Tibial nerve (tissue), 4 donors: ENCODE data around the gene NEO1. TPM values are rescaled to one million over a fixed set of nuclear protein-coding genes. Genes with fewer than 3 reads are reported as not detected.
A peak's percentile ranks its signal among the peaks of the same experiment; 100 is the strongest.

Experiments
- DNase-seq, 2 donors: peaks; one replicate each; pipeline ENCODE4 v3.0.0-alpha.2; 2019; ENCODE audit warnings: low spot score in 2 of 2
- H3K27ac ChIP-seq, 4 donors: fragments of 200-600 bp; sonication (generic) in 3 of 4; one replicate each; pipeline ENCODE4 v1.5.1; 2017 to 2019; ENCODE audit warnings: mild to moderate bottlenecking in 1 of 4
- H3K27me3 ChIP-seq, 2 donors: fragments of 200-600 bp; sonication (generic) in 1 of 2; one replicate each; pipeline versions ENCODE4 v1.5.1 to v1.6.0; 2017 to 2019
- H3K36me3 ChIP-seq, 3 donors: fragments of 200-600 bp; sonication (generic); one replicate each; pipeline ENCODE4 v1.5.1; 2018 to 2019
- H3K4me1 ChIP-seq, 4 donors: fragments of 200-600 bp; sonication (generic) in 3 of 4; one replicate each; pipeline ENCODE4 v1.5.1; 2017 to 2019
- H3K4me3 ChIP-seq, 4 donors: fragments of 200-600 bp; sonication (generic) in 3 of 4; one replicate each; pipeline ENCODE4 v1.5.1; 2017 to 2019; ENCODE audit warnings: mild to moderate bottlenecking in 1 of 4, moderate library complexity in 1 of 4
- H3K9me3 ChIP-seq, 4 donors: fragments of 200-600 bp; sonication (generic) in 3 of 4; one replicate each; pipeline ENCODE4 v1.5.1; 2017 to 2019
- EP300 ChIP-seq, 2 donors: sonication (generic); formaldehyde crosslinking; IDR thresholded peaks; one replicate each; pipeline ENCODE4 v1.6.1; 2017; ENCODE audit warnings: antibody characterized with exemption in 2 of 2, mild to moderate bottlenecking in 1 of 2
- POLR2A ChIP-seq, 2 donors: fragments of 450-650 bp; IDR thresholded peaks; one replicate each; pipeline ENCODE4 v1.6.1; 2017; ENCODE audit warnings: antibody characterized with exemption in 2 of 2, mild to moderate bottlenecking in 2 of 2, moderate library complexity in 2 of 2
- WGBS, 2 donors: methylation state at CpG; one replicate each; pipeline ENCODE4 v1.1.5; 2018; 5-methylcytosine and 5-hydroxymethylcytosine counted together
- total RNA-seq, 4 donors: library from RNA; depleted of rRNA; stranded (reverse); fragments of >200 nt; gene quantifications; one replicate each; pipeline ENCODE4 v1.1.0, GENCODE V29; 2016
- TF ChIP-seq, protein P1 (sequence below), 5 experiments: fragments of 200-600 bp in 3 of 5; fragments of 450-650 bp in 2 of 5; sonication (generic) in 3 of 5; IDR thresholded peaks; one replicate each; pipeline ENCODE4 v1.5.1; 2016 to 2019; ENCODE audit warnings: antibody characterized with exemption in 5 of 5, mild to moderate bottlenecking in 3 of 5, moderate library complexity in 2 of 5

Gene NEO1
- total RNA-seq, 4 donors from 2014 or later: 18.6 to 48.3 (median 41.4) TPM

DNA sequence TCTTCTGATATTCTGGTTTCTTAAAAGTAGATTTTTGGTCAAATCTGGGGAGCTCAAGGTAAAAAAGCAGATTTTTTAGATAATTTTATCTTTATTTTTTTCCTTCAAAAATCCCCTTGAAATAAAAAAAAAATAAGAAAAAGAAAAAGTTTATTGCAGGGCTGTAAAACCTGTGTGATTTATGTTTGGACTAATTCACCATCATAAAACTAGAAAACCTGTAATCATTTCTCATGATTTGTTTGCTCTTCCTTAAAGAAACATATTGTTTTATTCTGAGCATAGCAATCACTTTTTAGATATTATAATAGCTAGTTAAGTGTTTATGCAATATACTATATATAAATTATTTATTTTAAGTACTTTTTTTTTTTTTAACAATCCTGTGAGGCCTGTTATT is 68.0 kb downstream of the NEO1 start:
- H3K27ac ChIP-seq: no peak overlapping the region
- peaks cover 0 to 25% (median 0%) of the 10 kb centered on the region in 3 donors for H3K36me3 ChIP-seq
- no peak overlapping the region for H3K4me3 ChIP-seq
- no peaks in the 10 kb centered on the region for H3K27me3 ChIP-seq
- H3K4me1 ChIP-seq: no peaks in the 10 kb centered on the region
- H3K9me3 ChIP-seq: no peaks in the 10 kb centered on the region
- no peak for TF ChIP-seq POLR2A (IDR thresholded peaks at IDR 0.05)
- no peak for TF ChIP-seq EP300 (IDR thresholded peaks at IDR 0.05)
- TF ChIP-seq, protein P1, sequence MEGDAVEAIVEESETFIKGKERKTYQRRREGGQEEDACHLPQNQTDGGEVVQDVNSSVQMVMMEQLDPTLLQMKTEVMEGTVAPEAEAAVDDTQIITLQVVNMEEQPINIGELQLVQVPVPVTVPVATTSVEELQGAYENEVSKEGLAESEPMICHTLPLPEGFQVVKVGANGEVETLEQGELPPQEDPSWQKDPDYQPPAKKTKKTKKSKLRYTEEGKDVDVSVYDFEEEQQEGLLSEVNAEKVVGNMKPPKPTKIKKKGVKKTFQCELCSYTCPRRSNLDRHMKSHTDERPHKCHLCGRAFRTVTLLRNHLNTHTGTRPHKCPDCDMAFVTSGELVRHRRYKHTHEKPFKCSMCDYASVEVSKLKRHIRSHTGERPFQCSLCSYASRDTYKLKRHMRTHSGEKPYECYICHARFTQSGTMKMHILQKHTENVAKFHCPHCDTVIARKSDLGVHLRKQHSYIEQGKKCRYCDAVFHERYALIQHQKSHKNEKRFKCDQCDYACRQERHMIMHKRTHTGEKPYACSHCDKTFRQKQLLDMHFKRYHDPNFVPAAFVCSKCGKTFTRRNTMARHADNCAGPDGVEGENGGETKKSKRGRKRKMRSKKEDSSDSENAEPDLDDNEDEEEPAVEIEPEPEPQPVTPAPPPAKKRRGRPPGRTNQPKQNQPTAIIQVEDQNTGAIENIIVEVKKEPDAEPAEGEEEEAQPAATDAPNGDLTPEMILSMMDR (IDR thresholded peaks at IDR 0.05): no peak
- no peak for DNase-seq

GRCh38 chr15:73125219-73125618 is 73.0 kb downstream of the NEO1 start:
- no peaks in the 10 kb centered on the region for H3K9me3 ChIP-seq
- 83 to 88% methylated on average over 2 of the region's 2 CpGs for WGBS, 2 donors

DNA sequence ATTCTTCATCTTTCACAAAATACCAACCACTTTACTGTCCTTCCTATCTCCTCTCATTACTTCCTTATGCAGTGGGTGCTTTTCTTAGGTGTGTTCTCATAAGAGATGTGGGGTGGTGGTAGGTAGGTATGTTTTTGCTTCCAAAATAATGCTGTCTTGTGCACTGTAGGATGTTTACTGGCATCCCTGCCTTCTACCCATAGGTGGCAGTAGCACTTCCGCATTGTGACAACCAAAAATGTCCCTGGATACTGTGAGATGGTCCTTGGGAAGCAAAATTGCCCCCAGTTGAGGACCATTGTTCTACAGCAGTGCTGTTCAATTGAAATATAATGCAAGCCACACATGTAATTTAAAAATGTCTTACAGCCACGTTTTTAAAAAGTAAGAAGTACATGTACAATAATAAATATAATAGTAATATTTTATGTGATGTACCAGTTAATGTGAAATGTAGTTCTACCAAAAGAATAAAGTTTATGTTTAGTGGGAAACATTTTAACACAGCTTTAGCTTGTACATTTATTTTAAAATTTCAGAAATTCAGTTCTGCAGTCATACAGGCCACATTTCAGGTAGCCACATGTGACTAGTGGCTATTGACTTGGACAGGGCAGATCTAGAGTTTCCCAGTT is 75.2 kb downstream of the NEO1 start:
- Histone ChIP-seq H3K36me3 (peaks cover 0 to 52% (median 0%) of the 10 kb centered on the region in 3 donors), H3K4me1 (no peaks in the 10 kb centered on the region), H3K27ac (no peak overlapping the region), H3K27me3 (no peaks in the 10 kb centered on the region), H3K4me3 (no peak overlapping the region), H3K9me3 (no peaks in the 10 kb centered on the region)
- DNase-seq: no peak
- 77% methylated on average over 2 of the region's 2 CpGs for WGBS, 2 donors
- TF ChIP-seq, protein P1 (IDR thresholded peaks at IDR 0.05): peak in 3 of 5 experiments; percentile 28 to 67 (median 60)
- no peak for TF ChIP-seq POLR2A (IDR thresholded peaks at IDR 0.05)

More at GRCh38 chr15:73125219-73125618, 73.0 kb downstream of the NEO1 start:
- TF ChIP-seq EP300 (IDR thresholded peaks at IDR 0.05) (no peak), POLR2A (IDR thresholded peaks at IDR 0.05) (no peak)
- TF ChIP-seq, protein P1 (IDR thresholded peaks at IDR 0.05): no peak
- Histone ChIP-seq H3K4me1 (no peaks in the 10 kb centered on the region), H3K27ac (no peak overlapping the region), H3K27me3 (no peaks in the 10 kb centered on the region), H3K4me3 (no peak overlapping the region), H3K36me3 (peaks cover 0 to 36% (median 0%) of the 10 kb centered on the region in 3 donors)
- no peak for DNase-seq

GRCh38 chr15:73130830-73131229 is 78.6 kb downstream of the NEO1 start:
- Histone ChIP-seq H3K4me1 (no peaks in the 10 kb centered on the region), H3K4me3 (no peak overlapping the region), H3K27me3 (no peaks in the 10 kb centered on the region), H3K36me3 (peaks cover 0 to 34% (median 0%) of the 10 kb centered on the region in 3 donors), H3K9me3 (no peaks in the 10 kb centered on the region), H3K27ac (no peak overlapping the region)
- DNase-seq: no peak
- TF ChIP-seq POLR2A (IDR thresholded peaks at IDR 0.05) (no peak), EP300 (IDR thresholded peaks at IDR 0.05) (no peak)
- TF ChIP-seq, protein P1 (IDR thresholded peaks at IDR 0.05): no peak
- WGBS, 2 donors: 63 to 100% methylated on average over 1 of the region's 1 CpG

- H3K27ac ChIP-seq: no peak overlapping the region
- no peaks in the 10 kb centered on the region for H3K27me3 ChIP-seq
- H3K4me3 ChIP-seq: no peak overlapping the region
- TF ChIP-seq, protein P1 (IDR thresholded peaks at IDR 0.05): no peak
- TF ChIP-seq POLR2A (IDR thresholded peaks at IDR 0.05) (no peak), EP300 (IDR thresholded peaks at IDR 0.05) (no peak)
- H3K9me3 ChIP-seq: no peaks in the 10 kb centered on the region
- WGBS, 2 donors: 82 to 97% methylated on average over 1 of the region's 1 CpG
- no peaks in the 10 kb centered on the region for H3K4me1 ChIP-seq
- peaks cover 0 to 44% (median 0%) of the 10 kb centered on the region in 3 donors for H3K36me3 ChIP-seq
- no peak for DNase-seq
Measured at GRCh38 chr15:73134196-73134595, 81.9 kb downstream of the NEO1 start.
